Measurements from ENCODE around the gene BPIFB6.

DNA sequence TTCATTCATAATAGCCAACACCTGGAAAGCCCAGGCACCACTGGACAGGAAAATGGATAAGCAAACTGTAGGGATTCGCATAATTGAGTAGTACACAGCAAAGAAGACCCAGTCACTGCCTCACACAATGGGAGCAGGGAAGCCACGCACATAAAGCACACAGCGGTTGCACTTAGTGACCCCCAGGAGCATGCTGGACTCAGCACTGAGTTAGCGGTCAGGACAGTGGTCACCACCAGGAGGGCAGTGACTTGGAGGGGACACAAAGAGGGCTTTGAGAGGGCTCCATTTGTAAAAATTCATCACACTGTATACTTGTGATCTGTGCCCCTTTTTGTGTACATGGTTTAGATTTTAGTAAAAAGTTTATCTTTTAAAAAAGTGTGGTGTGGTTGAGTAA lies 19.9 kb downstream of the BPIFB6 start:
- no peak for TF ChIP-seq RAD21 (IDR thresholded peaks at IDR 0.05; ENCODE audit: low read length)
- TF ChIP-seq, protein P1, sequence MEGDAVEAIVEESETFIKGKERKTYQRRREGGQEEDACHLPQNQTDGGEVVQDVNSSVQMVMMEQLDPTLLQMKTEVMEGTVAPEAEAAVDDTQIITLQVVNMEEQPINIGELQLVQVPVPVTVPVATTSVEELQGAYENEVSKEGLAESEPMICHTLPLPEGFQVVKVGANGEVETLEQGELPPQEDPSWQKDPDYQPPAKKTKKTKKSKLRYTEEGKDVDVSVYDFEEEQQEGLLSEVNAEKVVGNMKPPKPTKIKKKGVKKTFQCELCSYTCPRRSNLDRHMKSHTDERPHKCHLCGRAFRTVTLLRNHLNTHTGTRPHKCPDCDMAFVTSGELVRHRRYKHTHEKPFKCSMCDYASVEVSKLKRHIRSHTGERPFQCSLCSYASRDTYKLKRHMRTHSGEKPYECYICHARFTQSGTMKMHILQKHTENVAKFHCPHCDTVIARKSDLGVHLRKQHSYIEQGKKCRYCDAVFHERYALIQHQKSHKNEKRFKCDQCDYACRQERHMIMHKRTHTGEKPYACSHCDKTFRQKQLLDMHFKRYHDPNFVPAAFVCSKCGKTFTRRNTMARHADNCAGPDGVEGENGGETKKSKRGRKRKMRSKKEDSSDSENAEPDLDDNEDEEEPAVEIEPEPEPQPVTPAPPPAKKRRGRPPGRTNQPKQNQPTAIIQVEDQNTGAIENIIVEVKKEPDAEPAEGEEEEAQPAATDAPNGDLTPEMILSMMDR (IDR thresholded peaks at IDR 0.05), result no peak
- TF ChIP-seq TEAD4 (IDR thresholded peaks at IDR 0.05; ENCODE audit: borderline replicate concordance, insufficient read depth), result no peak
- no peak for TF ChIP-seq RCOR1 (IDR thresholded peaks at IDR 0.05; ENCODE audit: low read length)
- no peak for TF ChIP-seq SIN3A (IDR thresholded peaks at IDR 0.05; ENCODE audit: borderline replicate concordance, low read depth, low read length)
- no peak for TF ChIP-seq GABPA (IDR thresholded peaks at IDR 0.05; ENCODE audit: low read depth)
- TF ChIP-seq RXRA (IDR thresholded peaks at IDR 0.05; ENCODE audit: borderline replicate concordance, low read depth), result no peak
- no peak for TF ChIP-seq EP300 (IDR thresholded peaks at IDR 0.05; ENCODE audit: borderline replicate concordance in 1 of 2, low read depth in 1 of 2, low read length in 1 of 2)
- TF ChIP-seq TAF1 (IDR thresholded peaks at IDR 0.05; ENCODE audit: borderline replicate concordance, low read depth, low read length), result no peak
- TF ChIP-seq, protein P2, sequence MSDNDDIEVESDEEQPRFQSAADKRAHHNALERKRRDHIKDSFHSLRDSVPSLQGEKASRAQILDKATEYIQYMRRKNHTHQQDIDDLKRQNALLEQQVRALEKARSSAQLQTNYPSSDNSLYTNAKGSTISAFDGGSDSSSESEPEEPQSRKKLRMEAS (IDR thresholded peaks at IDR 0.05; ENCODE audit: low read depth), result no peak
- no peak for TF ChIP-seq JUND (IDR thresholded peaks at IDR 0.05)
- no peak for TF ChIP-seq SMC3 (IDR thresholded peaks at IDR 0.05; ENCODE audit: low read depth, low read length)
- TF ChIP-seq POLR2AphosphoS5 (IDR thresholded peaks at IDR 0.05; ENCODE audit: low read depth, low read length), result no peak
- no peak for TF ChIP-seq YY1 (IDR thresholded peaks at IDR 0.05; ENCODE audit: low read depth)

All from SK-N-SH (cell line).